Skin of body (tissue), 2 donors: ENCODE data around the gene SLAMF7. TPM values are rescaled to one million over a fixed set of nuclear protein-coding genes. Genes with fewer than 3 reads are reported as not detected.
"Not testable (repeated sequence)": the region's sequence is repeated elsewhere in the genome, so short reads cannot be mapped to it uniquely, and the experiment has no call there.

Source experiments
- DNase-seq: peaks from one replicate; lab custom pipeline; 2025; lab: John Stamatoyannopoulos, UW
- total RNA-seq: library from RNA; depleted of rRNA; stranded (reverse); fragments of >200 nt; gene quantifications from one replicate; pipeline ENCODE4 v1.2.3, GENCODE V29; 2014

The SLAMF7 gene
- total RNA-seq, 1 donor from 2014 or later, result 0.49 TPM

DNA sequence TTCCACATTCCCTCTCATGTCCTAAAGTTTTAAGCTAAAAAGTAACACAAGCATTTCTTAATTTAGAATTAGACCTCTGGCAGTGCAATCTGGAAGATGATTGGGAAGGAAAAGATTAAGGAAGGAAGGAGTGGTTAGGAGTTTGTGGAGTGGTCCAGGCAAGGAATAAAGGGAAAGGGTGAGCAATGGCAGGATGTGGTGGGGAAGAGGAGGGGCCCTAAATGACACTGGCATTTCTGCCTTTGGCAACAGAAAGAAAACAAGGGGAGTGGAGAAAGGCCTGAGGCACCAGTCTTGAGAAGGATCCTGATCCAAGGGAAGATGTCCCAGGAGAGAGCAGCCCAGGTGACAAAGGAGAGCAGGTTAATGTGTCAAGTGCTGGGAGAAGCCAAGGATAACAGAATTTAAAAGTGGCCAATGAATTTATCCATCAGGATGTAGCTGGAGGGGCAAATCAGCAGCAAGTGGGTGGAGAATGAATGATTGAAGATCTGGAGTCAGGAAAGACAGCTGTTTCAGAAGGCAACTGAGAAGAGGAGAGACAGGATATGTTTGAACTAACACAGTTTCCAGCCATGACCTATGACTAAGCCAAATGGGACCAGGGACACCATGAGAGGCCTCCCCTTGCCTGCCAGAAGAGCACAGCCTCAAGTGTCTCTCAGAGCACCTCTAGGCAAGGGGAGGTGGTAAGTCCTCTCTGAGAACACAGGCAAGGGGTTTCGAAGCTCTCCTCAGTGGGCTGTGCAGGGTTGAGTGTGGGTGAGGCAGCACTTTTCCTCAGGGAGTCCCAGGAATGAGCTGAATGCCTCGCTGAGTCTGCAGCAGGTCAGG, 36.1 kb downstream of the SLAMF7 start:
- no peak for DNase-seq

DNA sequence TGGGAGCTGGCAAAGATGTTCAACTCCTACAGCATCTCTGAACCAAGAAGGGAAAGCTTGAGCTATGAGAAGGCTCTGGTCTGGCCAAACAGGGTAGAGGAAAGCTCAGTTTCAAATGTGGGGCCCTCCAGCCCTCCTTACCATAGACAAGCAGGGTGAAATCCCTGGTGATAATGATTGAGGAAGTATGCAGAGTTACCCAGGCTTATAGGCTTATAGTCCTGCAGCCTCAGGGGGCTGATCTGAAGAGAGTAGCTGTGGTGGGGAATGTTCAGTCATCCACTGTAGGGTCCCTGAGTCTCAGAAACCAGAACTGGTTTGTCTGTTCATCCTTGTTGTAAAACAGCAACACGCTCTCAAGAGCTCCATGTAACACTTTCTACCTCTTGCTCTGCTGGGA, 37.1 kb downstream of the SLAMF7 start:
- no peak for DNase-seq

DNA sequence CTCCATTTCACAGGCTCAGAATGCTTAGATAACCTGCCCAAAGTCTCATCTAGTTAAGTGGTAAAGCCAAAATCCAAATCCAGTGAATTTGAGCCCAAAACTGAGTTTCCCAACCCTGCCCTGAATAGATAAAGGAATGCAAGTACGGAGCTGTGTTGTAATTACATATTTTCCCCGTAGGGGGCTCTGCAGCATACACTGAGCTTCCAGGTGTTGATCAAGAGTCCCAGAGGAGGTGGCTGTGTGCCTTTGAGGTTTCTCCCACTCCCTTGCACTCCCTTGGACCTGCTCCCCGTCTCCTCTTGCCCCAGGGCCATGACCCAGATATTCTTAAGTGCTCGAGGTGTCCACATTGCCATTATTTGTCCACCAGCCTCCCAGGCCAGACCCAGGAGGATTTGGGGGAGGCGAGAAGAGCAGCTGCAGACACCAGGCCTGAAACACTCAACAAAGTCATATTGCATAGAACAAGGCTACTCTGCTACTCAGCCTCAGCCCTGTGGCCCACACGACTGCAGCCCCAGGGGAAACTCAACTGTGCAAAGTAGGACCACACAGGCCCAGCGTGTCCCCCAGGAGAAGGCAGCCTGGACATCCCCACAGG, 38.5 kb downstream of the SLAMF7 start:
- no peak for DNase-seq

DNA sequence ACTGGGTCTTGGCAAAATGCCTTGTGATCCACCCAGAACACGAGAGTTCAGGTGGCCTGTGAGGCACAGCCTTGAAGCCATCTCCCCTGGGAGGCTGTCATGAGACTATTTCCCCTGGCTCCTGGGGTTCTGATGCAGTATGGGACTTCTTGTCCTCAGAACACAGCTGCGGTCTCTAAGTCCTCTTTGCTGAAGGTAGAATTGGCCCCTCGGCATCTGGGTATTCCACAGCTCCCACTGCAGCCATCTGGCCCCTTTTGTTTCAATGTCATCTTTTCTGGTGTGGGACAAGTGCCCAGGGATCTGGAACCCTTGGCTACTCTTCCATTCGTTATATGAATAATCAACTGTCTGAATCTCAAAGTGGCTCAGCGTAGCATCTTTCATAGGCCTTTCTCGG, 39.9 kb downstream of the SLAMF7 start:
- DNase-seq, result no peak

DNA sequence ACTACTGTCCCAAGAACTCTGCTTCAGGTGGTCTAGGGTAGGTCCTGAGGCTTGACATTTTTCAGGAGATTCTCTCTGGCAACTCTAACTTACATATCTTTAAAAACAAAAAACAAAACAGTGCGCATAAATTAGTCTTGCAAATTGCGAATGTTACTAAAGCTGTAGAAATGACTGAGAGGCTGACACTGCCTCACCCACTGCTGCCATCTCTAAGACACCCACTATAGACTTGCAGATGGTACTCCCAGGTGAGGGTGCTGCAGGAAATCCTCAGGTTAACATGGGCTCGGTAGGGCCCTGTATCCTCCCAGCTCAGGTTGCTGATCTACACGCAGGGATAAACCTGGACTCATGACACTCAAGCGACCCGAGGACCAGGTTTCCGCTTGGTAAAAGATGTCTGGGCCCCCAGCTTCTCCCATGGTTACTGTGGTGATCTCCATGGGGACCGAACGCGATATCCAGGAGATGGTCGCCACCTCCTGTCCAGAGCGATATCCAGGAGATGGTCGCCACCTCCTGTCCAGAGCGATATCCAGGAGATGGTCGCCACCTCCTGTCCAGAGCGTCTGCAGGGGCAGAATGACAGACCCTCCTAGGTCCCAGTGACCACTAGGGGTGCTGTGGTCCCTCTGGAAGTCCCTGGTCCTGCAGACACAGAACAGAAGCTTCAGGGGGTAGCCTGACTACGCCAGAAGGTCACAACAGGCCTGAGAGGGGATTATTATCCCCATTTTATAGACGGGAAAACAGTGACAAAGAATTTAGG, 40.8 kb downstream of the SLAMF7 start:
- DNase-seq, result no peak

DNA sequence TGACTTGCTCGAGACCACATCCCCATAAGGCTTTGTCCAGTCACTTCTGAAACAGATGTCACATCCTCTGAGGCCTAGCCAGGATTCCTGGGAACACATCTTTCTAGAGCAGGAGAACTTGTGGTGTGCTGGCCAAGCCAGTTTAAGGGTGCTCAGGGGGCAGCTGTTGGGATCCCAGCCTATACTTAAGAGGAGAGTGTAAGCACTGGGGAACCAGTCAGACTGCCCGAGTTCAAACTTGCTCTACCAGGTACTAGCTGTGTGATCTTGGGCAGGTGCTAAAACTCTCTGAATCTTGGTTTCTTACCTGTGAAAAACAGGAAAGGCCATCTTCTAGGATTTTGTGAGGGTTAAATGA, 41.3 kb downstream of the SLAMF7 start:
- no peak for DNase-seq

DNA sequence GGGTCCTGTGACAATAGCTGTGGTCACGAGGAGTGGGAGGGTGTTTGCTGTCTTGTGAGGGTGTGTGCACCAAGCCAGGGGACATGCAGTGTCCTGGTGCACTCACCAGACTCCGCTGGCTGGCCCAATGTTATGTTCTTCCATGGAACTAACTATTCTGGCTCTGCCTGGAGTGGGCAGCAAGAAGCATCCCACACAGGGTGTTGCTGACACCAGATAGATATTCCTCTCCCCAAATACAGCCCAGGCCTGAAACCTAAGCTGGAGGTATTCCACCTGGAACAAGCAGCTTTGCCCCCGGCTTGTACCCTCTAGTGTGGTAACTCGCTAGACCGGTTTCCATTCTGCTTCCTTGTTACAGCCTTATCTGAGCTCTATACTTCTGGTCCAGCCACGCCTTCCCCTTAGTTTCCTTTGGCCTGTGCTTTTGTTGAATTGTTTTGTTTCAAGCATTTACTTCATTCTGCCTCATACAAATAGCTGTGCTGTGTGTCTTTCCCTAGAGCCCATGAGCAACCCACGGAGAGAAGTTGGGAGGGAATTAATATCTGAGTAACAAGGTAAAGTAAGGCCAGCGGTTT, 42.2 kb downstream of the SLAMF7 start:
- no peak for DNase-seq

DNA sequence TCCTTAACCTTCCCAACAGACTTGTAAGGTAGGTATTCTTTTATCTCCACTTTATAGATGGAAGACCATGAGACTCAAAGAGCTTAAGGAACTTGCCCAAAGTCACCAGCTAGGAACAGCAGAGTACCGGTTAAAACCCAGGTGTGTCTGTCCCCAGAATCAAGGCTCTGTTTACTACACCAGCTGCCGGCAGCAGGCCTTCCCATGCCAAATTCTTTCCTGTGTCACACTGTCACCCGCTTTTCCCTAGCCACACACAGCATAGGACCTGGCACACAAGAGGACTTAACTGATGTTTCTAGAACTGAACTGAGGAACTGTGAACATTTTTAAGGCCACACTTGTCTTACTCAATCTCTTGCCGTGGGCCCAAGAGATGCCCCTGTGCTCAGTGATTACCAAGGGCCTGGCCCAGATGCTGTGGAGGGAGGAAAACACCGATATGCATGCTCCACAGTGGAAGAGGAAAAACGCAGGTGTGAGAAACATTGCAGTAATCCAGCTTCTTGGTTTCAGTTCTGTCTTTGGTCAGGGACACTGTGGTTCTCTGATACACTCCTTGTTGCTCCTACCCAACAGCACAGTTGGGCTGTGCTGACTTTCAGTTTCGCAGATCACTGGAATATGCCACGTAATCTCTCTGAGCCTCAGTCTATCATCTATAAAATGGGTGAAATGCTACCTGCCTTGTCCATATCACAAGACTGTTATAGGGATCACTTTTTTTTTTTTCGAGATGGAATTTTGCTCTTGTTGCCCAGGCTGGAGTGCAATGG, 43.1 kb downstream of the SLAMF7 start:
- DNase-seq, result no peak

DNA sequence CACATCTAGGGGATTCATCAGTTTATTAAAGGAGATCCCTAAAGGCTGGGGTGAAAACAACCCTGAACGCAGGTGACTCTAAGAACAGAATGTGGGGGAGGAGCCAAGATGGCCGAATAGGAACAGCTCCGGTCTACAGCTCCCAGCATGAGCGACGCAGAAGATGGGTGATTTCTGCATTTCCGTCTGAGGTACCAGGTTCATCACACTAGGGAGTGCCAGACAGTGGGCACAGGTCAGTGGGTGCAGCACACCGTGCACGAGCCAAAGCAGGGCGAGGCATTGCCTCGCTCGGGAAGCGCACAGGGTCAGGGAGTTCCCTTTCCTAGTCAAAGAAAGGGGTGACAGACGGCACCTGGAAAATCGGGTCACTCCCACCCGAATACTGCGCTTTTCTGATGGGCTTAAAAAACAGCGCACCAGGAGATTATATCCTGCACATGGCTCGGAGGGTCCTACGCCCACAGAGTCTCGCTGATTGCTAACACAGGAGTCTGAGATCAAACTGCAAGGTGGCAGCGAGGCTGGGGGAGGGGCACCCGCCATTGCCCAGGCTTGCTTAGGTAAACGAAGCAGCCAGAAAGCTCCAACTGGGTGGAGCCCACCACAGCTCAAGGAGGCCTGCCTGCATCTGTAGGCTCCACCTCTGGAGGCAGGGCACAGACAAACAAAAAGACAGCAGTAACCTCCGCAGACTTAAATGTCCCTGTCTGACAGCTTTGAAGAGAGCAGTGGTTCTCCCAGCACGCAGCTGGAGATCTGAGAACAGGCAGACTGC, 44.1 kb downstream of the SLAMF7 start:
- not testable (repeated sequence) for DNase-seq

DNA sequence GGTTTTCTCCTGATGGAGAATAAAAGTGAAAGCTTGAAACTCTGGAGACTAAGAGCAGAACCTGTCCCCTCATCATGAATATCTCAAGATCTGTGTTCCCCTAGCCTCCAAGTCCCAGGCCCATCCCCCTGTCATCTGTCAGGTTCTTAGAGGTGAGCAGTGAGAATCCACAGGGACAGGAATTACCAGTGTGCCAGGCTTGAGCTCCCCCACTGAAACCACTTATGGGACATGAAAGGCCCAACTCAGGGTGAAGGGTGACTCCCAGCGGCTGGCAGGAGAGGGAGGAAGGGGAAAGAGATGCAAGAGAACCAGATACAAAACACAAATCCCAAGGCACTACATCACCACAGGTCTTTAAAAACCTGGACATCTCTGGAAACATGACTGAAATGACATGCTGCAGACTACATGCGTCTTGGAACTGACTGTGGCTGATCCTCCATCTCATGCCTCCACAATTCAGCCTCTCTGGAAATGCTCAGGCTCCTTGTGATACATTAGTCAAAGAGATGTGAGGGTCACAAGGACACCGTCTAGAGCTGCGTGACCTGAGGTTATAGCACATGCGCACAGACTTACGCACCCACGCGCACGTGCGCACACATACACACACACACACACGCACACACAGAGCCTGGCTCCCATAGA, 50.1 kb downstream of the SLAMF7 start:
- DNase-seq, result no peak

DNA sequence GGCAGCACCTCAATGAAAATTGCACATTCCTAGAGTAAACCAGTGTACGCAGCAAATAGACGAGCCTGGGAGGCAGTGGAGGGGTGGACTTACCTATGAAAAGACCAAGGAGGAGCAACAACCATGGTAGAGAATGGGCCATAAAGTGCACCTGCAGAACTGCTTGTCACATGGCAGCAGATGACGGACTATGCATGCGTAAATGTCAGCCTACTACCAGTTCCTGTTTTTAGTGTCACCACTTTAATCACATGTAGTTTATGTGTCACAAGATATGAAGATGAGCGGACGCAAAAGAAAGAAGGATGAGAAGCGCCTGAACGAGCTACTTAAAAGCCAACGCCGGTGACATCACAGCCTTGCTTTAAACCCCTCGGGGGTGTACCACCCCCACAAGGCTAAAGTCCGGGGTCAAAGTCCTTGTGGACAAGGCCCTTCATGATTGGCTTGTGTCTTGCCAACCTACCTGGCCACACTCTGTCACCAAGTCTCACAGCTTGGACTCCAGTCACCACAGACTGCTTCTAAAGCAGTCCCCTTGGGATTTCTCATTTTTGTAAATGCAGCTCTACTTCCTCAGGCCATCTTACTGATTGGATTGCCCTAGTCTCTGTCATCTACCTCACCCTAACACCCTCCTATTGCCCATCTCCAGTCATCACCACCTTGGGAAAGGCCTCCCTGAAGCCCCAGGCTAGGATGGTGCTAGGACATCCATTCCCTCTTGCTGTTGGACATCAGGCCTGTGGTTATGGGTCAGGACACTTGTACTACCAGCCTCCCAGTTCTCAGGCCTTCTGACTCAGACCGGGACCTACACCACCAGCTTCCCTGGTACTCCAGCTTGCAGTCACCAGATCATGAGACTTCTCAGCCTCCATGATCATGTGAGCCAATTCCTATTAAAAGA, 50.9 kb downstream of the SLAMF7 start:
- no peak for DNase-seq

DNA sequence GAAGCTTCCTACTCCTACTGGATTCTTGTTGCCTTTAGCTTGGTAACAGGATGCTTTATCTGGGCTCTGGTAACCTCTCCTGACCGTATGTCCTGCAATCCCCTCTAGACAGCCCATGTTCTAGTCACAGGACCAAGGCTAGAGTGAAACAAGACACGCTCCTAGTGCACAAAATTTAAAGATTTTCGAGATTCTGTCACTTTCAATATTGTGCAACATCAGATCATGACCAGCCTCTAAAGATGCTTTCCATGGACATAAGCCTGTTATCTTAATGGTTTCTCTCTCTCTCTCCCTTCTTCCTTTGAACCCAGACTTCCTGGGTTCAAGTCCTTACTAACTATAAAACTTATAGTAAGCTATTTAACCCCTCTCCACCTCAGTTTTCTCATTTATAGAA, 55.3 kb downstream of the SLAMF7 start:
- no peak for DNase-seq

DNA sequence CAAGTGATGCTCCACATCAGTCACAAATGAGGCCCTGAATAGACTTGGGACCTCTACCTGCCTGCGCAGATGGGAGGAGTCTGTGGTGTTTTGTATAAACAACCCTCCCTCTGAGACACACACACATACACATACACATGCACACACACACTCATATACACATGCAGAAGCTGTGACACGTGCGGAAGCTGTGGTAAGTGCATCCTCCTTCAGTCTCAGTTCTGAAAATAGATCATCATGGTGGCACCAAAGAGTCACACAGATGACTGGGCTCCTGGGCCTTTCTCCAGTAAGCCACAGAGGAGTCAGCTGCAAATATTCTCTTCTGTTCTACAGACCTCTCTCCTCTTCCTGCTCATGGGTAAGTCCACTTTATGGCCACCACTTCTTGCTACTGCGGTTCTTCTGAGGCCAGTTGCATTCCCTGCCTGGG, 56.9 kb downstream of the SLAMF7 start, which contains the start of gene LY9:
TSS of gene LY9 (plus strand) at position 224 of the 433 bp plus-strand sequence. CDS start at position 238, 14 bp downstream.
- DNase-seq, result no peak

DNA sequence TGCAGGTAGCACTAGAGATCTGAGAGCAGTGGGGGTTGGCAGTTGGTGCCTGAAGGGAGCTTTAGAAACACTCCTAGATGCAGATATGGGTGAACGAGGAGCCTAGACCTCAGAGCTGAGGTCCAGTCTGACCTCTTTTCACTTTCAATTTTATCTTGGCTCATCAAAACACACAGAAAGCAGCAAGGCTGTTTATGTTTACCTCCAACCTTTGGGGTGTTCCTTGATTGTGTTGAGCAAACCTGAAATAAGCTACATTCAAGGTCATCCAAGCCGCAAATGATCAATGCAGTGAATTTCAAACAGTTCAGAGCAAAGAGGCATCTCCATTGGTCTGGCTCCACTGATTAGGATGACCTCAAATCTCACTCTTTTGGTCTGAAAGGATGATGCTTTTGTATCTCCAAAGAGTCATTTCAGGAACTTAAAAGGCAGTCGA, 58.2 kb downstream of the SLAMF7 start:
- DNase-seq, result no peak

DNA sequence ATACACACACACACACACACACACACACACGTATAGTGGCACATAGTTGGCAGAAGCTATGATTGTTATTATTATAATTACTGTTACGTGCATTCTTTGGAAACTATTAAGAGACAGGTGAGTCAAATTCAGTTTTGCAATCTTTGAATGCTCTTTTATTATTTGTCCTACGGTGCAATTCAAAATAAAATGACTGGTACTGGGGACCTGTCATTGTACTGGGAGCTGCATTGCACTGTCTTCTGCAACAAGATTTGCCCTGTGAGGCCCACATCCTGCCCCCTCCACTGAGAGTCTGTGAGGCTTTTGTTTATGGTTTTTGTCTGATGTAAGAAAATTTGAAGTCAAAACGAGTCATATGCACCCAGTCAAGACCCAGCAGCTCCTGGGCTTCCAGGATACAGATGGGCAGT, 58.8 kb downstream of the SLAMF7 start:
- DNase-seq, result no peak

DNA sequence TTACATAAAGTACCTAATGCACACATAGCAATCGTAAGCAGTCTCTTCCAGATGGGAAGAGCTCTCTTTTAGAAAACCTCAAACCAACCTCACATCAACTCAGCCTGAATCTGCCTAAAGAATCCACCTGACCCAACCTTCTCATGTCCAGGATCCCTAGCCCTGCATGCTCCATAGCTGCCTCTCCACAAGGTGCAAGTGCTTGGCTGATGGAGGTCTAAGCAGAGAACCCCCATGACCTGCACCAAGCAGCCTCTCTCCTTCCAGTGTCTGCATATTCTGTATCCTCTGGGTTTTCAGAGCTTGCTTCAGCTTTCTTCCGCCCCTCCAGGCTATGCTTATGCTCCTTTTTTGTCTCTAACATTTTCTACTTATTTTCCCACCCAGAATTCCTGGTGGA, 59.4 kb downstream of the SLAMF7 start:
- no peak for DNase-seq

DNA sequence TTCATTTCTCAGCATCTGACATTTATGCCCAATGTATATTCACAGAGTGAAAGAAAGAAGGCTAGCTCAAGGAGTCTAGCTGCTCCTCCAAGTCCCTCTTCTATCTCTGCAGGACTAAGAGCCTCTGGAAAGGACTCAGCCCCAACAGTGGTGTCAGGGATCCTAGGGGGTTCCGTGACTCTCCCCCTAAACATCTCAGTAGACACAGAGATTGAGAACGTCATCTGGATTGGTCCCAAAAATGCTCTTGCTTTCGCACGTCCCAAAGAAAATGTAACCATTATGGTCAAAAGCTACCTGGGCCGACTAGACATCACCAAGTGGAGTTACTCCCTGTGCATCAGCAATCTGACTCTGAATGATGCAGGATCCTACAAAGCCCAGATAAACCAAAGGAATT, 60.6 kb downstream of the SLAMF7 start:
- DNase-seq, result no peak

DNA sequence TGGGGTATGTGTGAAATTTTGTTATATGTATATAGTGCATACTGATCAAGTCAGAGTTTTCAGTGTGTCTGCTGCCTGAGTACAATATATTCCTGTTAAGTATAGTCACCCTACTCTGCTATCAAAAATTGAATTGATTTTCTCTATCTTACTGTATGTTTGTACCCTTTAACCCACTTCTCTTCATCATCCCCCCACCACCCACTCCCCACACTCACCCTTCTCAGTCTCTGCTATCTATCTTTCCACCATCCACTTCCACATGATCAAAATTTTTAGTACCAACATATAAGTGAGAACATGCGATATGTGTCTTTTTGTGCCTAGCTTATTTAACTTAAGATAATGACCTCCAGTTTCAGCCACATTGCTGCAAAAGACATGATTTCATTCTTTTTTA, 61.1 kb downstream of the SLAMF7 start:
- DNase-seq, result no peak
